ENCODE measurements around the gene FZD7.

Gene FZD7

DNA sequence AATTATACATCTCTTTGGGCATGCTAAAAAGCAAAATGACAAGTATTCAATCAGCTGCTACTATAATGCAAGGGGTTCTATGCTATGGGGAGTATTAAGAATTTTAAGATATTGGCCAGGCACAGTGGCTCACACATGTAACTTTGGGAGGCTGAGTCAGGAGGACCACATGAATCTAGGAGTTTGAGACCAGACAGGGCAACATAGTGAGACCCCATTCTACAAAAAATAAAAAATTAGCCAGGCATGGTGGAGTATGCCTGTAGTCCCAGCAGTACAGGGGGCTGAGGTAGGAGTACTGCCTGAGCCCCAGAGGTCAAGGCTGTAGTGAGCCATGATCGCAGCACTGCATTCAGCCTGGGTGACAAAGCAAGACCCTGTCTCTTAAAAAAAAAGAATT lies 33.9 kb downstream of the FZD7 start:
- no peak for DNase-seq (ENCODE audit: low read depth in 2 of 2)

DNA sequence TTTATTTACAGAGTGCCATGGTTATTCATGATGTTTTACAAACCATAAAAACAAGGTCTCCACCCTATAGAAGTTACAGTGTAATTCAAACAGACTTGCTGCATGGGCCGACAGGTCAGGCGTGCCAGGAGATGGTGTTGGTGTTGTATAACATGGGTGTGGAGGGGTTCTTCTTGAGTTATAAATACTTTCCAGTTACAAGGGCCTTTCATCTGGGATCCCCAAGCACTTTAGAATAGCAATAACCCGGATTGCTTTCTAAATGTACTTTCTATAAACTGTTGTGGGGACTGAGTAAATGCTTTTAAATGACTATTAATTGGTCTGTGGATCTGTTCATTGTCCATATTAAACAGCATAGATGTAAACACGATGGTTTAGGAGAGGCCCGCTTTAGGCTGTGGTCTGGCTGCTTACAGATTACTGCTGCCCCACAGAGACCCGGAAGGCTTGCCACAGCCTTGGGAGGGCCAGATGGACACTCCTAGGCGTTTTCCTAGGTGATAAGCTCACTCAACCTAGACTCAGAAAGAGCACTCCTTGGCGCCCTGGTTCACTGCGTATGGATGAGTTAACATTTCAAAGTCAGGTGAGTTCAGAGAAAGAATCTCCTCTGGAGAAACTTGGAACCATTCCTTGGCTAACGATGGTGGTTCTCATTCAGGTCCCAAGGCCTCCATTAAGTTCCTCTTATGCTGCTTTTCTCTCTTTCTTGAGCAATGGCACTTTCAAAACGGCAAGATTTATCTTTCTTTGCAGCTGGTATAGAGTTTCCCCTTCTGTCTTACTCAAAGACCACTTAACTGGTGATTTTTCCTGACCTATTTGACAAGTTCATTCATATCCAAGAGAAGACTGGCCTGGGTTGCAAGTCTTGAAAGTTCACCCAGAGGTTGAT lies 35.8 kb downstream of the FZD7 start:
- no peak for DNase-seq (ENCODE audit: low read depth in 2 of 2)

DNA sequence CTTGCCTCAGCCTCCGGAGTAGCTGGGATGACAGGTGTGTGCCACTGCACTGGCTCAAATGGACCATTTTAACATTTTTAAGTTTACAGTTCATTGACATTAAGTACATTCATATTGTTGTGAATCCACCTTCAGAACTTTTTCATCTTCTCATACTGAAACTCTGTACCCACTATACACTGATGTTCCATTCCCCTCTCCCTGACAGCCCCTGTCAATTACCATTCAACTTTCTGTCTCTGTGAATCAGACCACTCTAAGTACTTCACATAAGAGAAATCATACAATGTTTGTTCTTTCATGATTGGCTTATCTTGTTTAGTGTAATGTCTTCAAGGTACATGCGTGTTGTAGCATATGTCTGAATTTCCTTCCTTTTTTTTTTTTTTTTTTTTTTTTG lies 37.5 kb downstream of the FZD7 start:
- no peak for DNase-seq (ENCODE audit: low read depth in 2 of 2)

DNA sequence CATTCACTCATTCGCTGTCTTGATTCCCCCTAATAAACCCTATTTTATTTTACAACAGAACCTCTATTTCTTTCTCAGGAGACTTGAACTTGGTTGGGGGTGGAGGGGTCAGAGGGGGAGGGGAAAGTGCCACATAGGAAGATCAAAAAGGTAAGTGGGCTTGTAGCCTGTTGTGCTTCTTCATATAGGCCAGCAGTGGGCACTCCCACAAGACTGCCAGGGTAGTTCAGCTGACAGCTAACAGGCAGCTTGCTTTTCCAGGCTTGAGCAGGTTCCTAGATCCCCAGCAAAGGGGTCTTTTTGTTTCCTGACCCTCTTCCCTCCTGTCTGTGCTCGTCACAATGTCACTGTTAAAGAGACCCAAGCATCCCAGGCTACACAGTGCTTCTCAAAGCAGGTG lies 38.6 kb downstream of the FZD7 start:
- no peak for DNase-seq (ENCODE audit: low read depth in 2 of 2)

DNA sequence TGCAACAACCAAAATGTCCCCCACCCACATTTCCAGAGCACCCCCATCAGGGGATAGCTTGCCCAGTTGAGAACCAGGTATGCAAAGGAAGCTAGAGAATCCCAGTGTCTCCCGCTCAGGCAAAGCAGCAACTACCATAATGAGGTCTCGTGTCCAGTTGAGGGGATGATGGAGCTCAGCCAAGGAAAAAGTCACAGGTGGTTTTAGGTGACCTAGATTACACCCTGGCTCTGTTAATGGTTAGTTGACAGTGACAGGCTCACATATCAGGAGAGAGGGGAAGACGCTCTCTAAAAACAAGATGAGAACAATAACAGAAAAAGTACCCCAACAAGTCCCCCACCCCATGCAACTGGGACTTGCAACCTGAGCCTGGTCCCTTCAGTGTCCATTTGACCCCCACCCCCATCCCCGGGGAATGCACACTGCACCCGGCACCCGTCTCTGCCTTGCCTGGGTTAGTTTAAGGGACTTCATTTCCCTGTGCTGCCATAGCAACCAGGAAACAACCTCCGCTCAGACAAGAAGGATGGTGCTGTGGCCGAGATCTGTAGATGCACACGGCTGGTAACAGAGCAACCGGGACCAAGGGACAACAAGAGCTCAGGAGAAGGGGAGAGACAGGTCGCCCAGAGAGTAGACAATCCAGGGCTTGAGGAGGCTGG lies 39.2 kb downstream of the FZD7 start, which contains the start of gene KIAA2012:
Gene KIAA2012 (plus strand): TSS at position 519 of the 665 bp plus-strand sequence. CDS start 373 bp downstream, outside the sequence.
- DNase-seq (ENCODE audit: low read depth in 2 of 2), result no peak

DNA sequence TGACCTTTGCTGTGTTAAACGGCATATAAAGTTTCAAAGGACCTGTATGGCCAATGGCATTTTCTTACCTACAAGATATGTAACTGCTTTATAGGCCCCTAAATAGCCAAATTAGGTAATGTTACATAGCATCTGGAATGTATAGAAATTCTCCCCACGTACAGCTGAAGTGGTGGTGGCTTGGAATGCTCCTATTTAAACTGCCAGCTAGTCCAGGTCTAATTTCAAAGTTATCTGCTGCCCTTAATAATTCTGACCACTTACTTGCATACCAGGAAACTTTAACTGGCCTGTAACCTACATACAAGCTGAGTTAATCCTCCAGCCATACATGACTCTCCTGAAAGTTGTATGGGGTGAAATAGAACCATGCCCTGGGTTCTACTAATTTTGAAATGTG lies 40.7 kb downstream of the FZD7 start:
- DNase-seq (ENCODE audit: low read depth in 2 of 2), result no peak

DNA sequence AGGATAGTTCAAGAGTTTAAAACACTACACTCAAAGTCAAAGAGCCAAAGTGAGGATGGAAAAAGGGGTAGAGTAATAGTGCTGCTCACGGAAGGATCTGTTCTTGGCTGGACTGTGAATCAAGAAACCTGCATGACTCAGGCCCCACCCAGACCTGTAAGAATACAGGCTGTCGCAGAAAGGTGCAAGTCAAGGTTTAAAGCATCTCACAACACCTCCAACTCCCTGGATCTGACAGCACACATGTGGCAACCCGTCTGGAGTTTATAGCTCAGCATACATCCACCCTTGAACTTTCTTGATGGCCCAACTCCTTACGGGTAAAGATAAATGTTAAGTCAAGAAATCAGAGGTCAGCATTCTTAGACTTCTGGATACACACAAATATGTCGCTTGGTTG lies 45.7 kb downstream of the FZD7 start:
- no peak for DNase-seq (ENCODE audit: low read depth in 2 of 2)

DNA sequence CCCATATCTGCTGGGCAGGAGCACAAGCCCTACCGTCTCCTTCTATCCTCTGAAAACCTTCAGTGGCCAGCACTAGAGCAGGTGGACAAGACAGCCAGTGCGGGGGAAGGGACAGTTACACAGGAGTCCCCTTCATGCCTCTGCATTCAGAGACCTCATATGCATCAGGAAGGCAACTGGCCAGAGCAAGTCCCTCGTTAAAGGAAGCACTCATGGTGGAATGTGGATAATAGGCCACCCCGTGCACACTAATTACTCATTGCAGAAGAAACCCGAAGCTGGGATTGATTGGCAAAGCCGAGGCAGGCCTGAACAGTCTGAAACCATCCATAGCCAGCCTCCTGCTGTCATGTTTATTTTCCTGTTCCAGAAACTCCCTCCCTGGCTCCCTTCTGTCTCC lies 50.6 kb downstream of the FZD7 start:
- no peak for DNase-seq (ENCODE audit: low read depth in 2 of 2)
